ENCODE data around the gene ETFA. TPM values are rescaled to one million over a fixed set of nuclear protein-coding genes. Genes with fewer than 3 reads are reported as not detected.

Gene ETFA
- total and polyA plus RNA-seq, 2 of the 8 experiments (the other 6 are each of a cell fraction or from before 2014, with no cell fraction given) = 60.9 to 90.0 TPM

- H4K5ac ChIP-seq (ENCODE audit: insufficient read length, low read depth, low read length) = no peak overlapping the region
- H3K79me1 ChIP-seq (ENCODE audit: low read depth, low read length) = no peaks in the 10 kb centered on the region
- no peak overlapping the region for H4K91ac ChIP-seq (replicated peaks; ENCODE audit: insufficient read length, low read length)
- no peak overlapping the region for H3K56ac ChIP-seq (replicated peaks; ENCODE audit: insufficient read length, low read depth, low read length)
- FAIRE-seq (no peak), DNase-seq (ENCODE audit: low read depth in 1 of 2, low spot score in 2 of 2) (no peak)
- H3K36me3 ChIP-seq (ENCODE audit: control insufficient read depth in 2 of 4, insufficient read depth in 4 of 4, low read length in 3 of 4) = no peaks in the 10 kb centered on the region
- 88% methylated on average over 5 of the region's 6 CpGs; no CpG with 5 or more reads in 1 of the 2 experiments for WGBS, 2 experiments (ENCODE audit: extremely low coverage in 1 of 2, insufficient coverage in 1 of 2, insufficient read length in 1 of 2, insufficient replicate concordance in 2 of 2, low coverage in 1 of 2, low lambda C conversion rate in 2 of 2, missing lambda C conversion rate in 1 of 2)
- no peaks in the 10 kb centered on the region for H3K79me2 ChIP-seq (ENCODE audit: control insufficient read depth in 1 of 2, insufficient read depth in 2 of 2, low read length in 2 of 2)
- H4K8ac ChIP-seq (ENCODE audit: extremely low read depth, insufficient read depth, low read length) = no peak overlapping the region
- H2AFZ ChIP-seq (ENCODE audit: low read length) = no peak overlapping the region
- H3K23me2 ChIP-seq (ENCODE audit: low read depth, low read length) = no peaks in the 10 kb centered on the region
- H2BK12ac ChIP-seq (ENCODE audit: low read depth, low read length) = no peak overlapping the region
- H3K23ac ChIP-seq (ENCODE audit: insufficient read length) = no peak overlapping the region
- H4K20me1 ChIP-seq (replicated peaks in 1 of 2; ENCODE audit: control insufficient read depth in 1 of 2, insufficient read depth in 2 of 2, low read length in 2 of 2) = no peaks in the 10 kb centered on the region
- no peak overlapping the region for H2BK5ac ChIP-seq (ENCODE audit: low read depth, low read length)
- CTCF ChIA-PET (ENCODE audit: partially characterized antibody) = interaction anchor here (1.1 to 3.3 kb wide), 6 partner anchors 10 to 133 kb away, joined by 3 to 13 read pairs (median 6); no protein-coding TSS in a partner anchor
- TF ChIP-seq MAX (IDR thresholded peaks at IDR 0.05) (no peak), SIRT6 (IDR thresholded peaks at IDR 0.05; ENCODE audit: low read length) (no peak), EGR1 (IDR thresholded peaks at IDR 0.05; ENCODE audit: borderline replicate concordance, low read depth, low read length) (no peak), SIN3A (conservative IDR thresholded peaks at IDR 0.05 in 1 of 2, IDR thresholded peaks at IDR 0.05 in 1 of 2; ENCODE audit: low read depth in 1 of 2, low read length in 2 of 2) (no peak), BCL11A (IDR thresholded peaks at IDR 0.05; ENCODE audit: low read depth in 2 of 2, low read length in 2 of 2) (no peak), CHD1 (IDR thresholded peaks at IDR 0.05; ENCODE audit: low read depth, low read length) (no peak)
- H3K4me2 ChIP-seq (ENCODE audit: insufficient read depth in 1 of 2, low read depth in 2 of 2, low read length in 2 of 2) = no peak overlapping the region
- no peaks in the 10 kb centered on the region; a peak in 1 of 7 replicates for H3K27me3 ChIP-seq (replicated peaks in 1 of 4; ENCODE audit: control insufficient read depth in 3 of 4, extremely low read depth in 1 of 4, insufficient read depth in 3 of 4, low read length in 3 of 4)
- H3K27ac ChIP-seq (ENCODE audit: low read depth, low read length) = no peak overlapping the region
- no peak overlapping the region for H3K4me3 ChIP-seq (ENCODE audit: extremely low read depth in 1 of 4, insufficient read depth in 2 of 4, low read depth in 3 of 4, low read length in 4 of 4)
- POLR2A ChIA-PET (ENCODE audit: partially characterized antibody) = no interaction called here
- H2BK20ac ChIP-seq (ENCODE audit: low read length) = no peak overlapping the region
- no peak overlapping the region for H3K18ac ChIP-seq (ENCODE audit: extremely low read depth, low read length)
- no peak overlapping the region for H2AK5ac ChIP-seq (ENCODE audit: low read depth, low read length)
- H2BK120ac ChIP-seq (replicated peaks; ENCODE audit: low read depth, low read length) = no peak overlapping the region
- no peak overlapping the region for H3K4ac ChIP-seq (replicated peaks; ENCODE audit: insufficient read length, low read depth, low read length)
- H2BK15ac ChIP-seq (ENCODE audit: low read length) = no peak overlapping the region
- H3K9ac ChIP-seq (replicated peaks in 1 of 4; ENCODE audit: extremely low read depth in 1 of 4, low read depth in 3 of 4, low read length in 3 of 4) = no peak overlapping the region
- H3K4me1 ChIP-seq (replicated peaks in 1 of 4; ENCODE audit: control insufficient read depth in 3 of 4, insufficient read depth in 4 of 4, low read length in 3 of 4) = peaks cover 0 to 15% (median 5%) of the 10 kb centered on the region in 4 experiments; a peak in 4 of 7 replicates
- no peak overlapping the region for H3K14ac ChIP-seq (ENCODE audit: insufficient read length)
- no peaks in the 10 kb centered on the region for H3K9me3 ChIP-seq (ENCODE audit: insufficient read depth in 2 of 2, low read depth in 1 of 2, low read length in 1 of 2)
These were observed 109.6 kb downstream of the ETFA start for GRCh38 chr15:76201536-76202255.

All from H1 (cell line).